Pons (tissue), 1 donor: ENCODE data around the gene NRARP.
A peak's percentile ranks its signal among the peaks of the same experiment; 100 is the strongest.

Experiments used
- DNase-seq: peaks from one replicate; pipeline ENCODE4 v3.0.0-alpha.2; 2016; ENCODE audit warnings: low spot score

NRARP gene

DNA sequence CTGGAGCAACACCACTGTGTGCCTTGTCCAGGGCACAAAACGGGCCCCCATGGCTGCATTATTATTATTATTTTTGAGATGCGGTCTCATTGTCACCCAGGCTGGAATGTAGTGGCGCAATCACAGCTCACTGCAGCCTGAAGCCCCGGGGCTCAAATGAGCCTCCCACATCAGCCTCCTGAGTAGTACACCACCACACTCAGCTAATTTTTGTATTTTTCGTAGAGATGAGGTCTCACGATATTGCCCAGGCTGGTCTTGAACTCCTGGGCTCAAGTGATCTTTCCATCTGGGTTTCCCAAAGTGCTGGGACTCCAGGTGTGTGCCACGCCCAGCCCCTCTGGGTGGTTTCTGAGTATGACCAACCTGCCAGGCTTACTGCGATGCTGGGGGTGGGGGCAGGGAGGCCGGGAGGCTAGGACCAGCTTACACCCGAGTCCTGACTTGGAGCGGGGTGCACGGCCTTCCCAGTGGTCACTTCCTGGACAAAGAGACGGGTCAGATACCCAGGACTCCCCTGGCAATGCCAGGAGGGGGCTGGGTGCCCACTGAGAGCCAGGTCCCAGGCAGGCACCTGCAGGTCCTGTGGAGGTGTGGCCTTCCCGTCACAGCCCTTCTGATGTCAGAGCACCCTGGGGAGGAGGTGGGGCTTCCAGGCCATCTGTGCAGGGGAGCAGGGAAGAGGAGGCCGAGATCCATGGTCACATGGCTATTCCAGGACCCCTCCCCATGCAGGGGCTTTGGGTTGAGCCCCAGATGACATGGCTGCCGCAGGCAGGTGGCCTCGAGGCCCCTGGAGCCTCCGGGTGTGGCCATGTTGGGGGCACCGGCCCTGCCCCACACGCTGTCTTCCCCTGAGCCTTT lies 8.3 kb upstream of the NRARP start:
- DNase-seq: no peak

DNA sequence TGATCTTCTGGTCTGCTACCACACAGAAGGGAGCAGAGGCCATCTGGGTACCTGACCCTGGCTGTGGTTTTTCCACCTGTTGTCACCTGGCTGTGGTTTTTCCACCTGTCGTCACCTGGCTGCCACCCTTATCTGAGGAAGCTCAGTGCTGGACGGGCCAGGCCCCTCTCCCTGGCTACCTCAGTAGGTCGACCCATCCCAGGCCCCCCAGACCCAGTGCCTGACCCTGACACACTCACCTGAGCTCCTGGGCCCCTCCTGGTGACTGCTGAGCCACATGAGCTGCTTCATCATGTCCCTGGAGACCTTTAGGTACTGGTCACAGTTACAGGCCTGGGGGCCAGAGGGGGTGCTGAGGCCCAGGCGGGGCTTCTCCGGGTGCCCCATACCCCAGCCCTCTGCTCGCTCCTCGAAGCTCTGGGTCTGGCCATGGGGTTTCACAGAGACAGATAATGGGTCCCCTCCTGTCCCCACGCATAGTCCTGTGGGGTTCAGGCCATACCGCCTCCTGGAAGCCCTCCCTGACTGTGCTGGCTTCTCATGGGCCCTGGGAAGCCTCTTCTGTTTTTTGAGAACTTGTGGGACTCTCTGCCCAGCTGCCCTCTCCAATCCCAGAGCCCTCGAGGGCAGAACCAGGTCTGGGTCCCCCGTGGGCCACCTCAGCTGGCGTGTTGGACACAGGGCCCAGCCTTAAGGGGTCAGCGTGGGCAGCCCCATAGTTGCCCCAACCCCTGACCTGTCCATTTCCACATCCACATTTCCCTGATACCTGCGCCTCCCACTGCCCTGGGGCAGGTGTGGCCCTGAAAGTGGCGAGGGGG lies 7.5 kb upstream of the NRARP start:
- DNase-seq: no peak

DNA sequence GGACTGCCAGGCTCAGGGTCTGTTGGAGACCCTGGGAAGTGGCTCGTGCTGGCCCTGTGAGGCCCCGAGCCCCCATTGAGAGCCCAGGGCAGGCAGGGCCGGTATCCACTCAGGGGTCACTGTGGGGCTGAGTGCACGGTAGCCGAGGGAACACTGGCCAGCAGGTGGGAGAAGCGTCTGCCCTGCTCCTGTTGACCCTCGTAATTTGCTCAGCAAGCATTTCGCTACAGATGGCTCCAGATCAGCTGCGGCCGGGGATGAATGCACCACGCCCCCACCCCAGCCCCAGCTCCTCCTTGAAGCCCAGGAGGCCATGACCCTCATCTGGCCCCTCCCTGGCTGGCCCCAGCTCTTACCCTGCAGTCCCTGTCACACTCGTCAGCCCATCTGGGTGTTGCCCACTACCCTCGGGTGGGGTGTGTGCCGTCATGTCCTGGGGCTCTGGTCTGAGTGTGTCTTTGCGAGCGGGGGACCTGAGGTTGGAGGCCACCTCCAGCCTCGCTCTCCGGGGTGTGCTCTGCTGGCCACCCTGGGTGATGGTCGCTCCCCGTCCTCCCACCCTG lies 6.1 kb upstream of the NRARP start:
- no peak for DNase-seq

DNA sequence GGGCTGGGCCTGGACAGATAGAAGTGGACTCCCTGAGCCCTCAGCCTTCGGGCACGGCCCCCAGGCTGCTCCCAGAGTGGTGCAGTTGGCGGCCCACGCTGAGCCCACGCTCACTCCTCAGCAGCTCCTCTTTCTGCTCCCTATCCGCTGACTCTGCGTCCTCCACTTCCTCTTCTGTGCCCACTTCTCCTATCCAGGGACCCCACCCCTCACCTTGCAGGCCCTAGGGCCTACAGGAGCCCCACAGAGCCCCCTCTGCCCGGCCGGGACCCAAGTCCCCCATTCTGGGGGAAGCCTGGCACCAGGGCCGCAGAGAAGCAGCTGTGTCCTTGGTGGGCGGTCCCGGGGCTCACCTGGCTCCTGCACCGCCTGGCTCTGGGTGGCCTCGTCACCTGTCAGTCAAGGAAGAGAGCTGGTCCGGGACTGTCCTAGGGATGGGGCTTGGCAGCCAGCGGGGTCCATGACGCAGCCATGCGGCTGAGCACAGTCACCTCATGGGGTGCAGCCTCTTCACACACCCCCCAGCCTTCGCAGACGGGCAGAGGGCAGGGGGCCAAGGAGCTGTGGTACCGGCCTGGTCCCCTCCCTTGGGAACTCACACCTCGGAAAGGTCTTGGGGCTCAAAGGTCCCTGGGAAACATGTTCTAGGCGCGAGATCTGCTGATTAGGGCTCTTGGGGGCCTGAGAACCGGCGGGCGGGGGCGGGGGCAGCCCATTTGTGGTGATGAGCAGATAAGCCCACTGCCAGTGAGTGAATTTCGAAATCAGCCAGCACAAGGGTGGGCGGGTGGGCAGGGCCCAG lies 5.4 kb upstream of the NRARP start:
- DNase-seq: no peak

DNA sequence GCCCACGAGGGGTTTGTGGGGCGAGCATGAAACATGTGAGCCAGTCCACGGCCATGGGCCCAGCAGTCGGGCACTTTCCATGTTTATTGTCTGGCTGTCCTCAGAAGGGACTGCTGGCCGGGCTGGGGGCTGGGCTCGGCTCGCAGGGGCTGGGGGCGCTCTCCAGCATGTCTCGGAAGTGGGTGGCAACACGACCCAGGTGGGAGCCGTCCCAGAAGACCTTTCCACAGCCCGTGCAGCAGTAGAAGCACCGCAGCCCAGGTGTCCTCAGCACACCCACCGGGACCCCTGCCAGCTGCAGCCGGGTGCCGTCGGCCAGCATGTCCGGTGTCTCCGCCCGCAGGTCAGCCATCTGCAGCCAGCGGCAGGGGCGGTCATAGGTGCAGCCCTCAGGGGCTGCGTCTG lies 4.8 kb upstream of the NRARP start:
- DNase-seq: no peak

DNA sequence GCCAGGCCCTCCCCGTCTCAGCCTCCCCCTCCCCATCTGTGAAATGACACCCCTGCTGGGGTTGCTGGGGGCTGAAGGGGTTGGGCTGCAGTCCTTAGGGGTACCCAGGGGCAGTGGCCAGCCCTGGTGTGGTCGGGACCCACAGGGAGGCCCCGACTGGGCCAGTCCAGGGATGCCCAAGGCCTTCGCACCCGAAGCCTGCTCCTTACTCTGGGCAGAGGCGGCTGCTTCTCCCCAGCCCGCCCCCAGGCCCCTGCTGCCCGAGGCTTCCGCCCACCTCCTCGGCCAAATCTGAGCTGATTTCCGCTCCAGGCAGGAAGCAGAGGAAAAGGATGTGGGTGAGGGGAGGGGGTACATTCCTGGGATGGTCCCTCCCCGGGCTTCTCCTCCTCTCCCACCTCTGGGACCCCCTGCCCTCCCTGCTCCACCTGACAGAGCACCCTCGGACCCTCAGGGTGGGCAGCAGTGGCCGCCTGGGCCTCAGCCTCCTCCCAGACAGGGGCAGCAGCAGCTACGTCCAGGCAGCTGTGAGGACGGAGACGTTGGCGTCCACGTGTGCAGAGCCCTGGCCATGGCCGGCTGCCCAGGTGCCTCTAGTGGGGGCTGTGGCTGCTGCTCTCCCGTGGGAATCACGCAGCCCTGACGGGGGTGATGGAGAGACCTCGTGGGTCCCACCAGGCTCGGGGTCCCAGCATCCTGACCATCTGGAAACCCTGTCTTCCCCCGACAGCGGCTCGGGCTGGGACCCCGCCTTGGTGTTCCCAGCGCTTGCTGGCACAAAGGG lies 4.2 kb upstream of the NRARP start:
- no peak for DNase-seq

DNA sequence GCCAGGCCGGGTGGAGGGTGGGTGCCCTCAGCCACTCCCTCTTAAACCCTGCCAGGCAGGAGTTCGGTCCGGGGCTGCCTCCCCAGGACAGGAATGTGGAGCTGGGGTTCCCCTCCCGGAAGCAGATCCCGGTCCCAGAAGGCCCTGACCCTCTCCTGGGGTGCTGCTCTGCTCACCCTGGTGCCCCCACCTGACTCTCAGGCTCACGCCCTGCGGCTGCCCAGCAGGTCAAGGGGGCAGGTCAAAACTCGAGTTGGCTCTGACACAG lies 3.7 kb upstream of the NRARP start:
- DNase-seq: no peak

DNA sequence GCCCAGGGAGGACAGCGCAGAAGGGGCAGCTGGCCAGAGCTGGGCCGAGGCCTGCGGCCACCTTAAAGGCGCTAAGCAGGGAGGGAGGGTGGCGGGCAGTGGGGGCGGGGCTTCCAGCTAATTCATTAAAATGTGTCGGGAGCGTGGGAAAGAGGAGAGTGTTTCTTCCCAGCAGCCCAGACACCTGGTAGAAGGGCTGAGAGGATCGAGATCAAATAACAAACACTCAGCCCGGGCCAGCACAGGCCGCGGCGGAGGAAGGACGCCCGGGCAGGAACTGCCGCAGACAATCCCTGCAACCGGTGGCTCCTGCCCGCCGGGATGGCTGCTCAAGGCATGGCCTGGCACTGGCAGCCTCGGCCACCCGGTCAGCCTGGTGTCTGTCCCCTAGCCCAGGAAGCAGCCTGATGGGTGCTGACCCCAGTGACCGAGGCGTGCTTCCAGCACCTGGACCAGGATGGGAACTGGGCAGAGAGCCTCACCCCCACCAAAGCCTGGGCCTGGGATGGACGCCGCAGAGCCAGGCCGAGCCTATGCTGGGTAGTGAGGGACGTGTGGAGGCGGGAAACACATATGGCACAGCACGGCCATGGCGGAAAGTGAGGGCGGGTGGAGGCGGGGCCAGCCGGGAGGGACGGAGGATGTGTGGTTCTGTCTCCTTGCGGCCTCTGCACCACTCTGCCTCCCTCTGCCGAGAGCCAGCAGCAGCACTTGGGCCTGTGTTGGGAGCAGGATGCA lies 3.2 kb upstream of the NRARP start:
- DNase-seq: no peak

DNA sequence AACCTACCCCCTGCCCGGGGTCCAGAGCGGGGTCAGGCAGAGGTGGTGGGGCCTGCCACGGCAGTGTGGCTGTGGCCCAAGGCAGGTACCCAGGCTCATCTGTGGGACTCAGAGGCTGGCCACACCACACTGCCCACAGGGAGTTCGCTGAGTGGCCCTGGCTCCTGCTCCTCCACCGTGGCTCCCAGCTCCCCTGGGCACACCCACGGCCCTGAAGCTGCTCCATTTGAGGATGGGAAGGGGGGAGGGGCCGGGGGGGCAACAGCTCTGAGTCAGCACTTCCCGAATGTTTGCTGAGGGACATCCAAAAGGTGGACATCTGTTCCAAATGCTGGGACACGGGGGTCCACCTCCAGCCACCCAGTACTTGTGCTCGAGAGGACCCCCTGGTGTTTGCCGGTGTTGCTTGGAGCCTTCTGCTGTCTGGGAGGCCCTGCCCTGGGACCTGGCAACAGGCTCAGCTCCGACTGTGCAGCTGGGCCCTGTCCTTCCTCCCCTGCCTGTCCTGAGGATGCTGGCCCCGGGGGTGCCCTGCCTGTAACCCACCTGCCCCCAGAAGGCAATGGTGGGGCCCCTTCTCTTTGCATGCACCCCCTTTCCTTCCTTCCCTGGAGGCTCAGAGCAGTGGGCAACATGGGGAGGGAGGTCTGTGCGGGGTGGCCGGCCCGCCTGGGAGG lies 2.5 kb upstream of the NRARP start:
- DNase-seq: no peak

DNA sequence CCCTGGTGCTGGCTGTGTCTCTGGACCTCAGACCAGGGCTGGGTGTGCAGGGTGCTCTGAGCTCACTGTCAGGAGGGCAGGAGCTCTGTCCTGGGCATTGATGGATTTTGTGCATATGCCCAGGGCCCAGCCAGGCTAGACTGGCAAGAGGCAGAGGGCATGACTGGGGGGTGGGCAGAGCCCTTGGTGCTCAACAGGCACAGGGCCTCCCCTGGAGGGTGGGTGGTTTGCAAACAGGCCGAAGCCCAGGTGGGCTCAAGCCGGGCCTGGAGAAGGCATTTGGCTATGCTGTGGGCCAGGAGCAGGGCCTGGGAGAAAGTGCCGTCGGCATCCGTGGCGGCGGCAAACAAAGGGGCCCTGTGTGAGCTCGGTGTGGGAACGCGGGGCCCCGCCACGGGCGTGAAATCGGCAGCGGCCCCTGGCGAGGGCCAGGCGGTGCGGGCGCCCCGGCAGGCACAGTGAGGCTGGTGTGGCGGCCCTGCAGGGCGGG lies 1.9 kb upstream of the NRARP start:
- no peak for DNase-seq

DNA sequence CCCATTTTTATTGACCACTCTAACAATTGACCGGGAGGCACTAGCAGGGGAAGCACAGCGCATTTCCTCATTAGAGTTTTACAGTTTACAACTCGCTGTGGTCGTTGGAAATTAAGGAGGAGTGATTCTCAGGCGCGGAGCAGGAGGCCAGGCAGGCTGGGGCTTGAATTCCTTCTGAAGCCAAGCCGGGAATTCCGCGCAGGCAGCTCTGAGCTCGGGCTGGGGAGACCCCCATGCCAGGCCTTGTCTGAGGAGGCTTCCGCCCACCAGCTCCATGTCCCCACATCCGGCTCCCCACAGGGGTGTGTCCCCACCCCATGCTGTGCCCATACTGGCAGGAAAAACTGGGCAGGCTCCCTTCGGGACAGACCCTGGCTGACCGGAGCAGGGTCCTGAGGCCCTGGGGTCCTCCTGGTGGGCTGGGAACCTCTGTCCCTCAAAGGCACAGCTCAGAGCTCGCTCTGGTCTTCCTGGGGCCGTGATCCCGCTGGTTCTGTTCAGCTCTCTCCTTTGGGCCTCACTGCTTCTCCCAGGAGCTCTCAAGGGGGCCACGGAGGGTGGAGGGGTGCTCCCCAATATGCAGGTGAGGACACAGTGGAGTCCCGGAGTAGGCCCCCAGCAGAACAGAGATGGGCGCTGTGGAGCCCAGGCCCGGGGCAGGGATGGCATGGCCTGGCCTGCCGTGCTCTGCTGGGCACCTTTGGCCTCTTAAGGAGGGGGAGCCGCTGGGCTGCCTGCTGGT lies 1.3 kb upstream of the NRARP start:
- DNase-seq: no peak

DNA sequence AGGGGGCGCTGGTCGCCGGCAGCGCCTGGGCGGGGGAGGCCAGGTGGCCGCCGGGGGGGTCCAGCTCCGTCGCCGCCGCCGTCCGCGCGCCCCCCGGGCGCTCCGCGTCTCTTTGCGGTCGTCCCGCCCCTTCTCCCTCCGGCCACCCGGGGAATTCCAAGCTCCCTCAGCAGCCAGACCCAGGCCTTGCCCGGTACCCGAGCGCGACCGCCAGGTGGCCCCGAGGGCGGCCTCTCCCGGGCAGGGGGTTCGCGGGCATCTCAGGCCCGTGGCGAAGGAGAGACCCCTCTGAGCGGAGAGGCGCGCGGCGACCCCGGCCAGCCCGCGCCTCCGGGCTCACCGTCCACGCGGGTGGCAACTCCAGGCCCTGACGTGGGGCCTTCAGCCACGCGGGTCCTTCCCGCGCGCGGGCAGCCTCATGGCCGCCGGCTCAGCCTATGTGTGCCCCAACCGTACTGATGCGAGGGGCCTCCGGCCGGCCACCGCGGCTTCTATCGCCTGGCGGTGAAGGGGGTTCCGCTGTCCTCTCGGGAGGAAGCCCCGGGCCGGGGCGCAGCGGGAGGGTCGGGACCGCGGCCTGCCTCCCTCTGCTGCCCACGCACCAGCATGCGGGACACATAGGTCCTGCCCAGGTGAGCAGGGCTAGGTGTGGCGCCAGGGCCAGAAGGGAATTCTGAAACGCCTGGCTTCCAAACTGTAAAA lies 529 bp upstream of the NRARP start:
- DNase-seq: no peak

DNA sequence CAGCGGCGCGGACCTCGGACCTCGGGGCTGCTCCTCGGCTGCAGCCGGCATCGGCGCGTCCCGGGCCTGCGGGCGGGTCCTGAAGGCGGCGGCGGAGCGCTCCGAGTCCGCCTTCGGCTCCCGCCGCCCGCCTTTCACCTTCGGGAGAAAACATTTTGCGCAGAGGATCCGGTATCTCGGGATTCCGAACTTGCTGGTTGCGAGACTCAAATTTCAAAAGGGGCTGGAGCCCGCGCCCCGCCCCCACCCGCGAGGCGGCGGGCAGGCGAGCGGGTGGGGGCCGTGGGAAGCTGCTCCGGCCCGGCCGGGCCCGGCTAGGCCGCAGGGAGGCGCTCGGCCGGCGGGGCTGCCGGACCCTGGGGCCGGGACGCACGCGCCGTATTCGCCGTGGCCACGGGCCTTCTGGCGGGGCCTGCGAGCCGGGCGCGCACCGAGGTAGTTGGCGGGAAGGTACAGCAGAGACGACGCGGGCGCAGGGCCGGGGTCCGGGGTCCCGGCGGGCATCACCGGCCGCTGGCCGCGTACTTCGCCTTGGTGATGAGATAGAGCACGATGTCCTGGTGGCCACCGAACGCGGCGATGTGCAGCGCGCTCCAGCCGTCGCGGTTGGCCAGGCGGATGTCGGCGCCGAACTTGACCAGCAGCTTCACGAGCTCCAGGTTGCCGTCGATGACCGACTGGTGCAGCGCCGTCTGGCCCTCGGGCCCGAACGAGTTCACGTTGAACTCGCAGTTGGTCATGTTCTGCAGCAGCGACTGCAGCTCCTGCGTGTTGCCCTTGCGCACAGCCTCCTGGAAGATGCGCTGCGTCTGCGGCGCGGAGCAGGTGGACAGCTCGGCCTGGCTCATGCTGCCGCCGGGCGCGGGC lies 757 bp downstream of the NRARP start:
- no peak for DNase-seq

DNA sequence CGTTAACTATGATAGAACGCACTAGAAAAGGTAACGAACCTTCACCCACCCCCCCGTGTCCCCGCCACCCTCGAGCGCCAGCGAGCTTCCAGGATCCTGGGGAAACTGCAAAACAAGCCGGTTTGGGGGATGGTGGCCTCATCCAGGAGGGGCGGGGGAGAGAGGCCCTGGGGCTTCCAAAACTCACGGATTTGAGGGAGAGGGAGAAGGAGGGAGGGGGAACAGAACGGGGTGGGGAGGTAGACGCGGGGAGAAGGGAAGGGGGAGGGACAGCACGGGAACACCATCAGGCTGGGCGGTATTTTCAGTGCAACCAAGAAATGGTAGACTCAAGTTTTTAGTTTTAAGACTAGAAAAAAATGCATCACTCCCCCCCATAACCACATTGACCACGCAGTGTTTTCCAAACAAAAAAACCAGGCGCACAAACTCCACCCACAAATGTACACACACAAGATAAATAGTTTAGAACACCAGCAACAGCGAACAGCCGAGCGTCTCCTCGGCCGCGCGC lies 1.4 kb downstream of the NRARP start:
- DNase-seq: no peak

DNA sequence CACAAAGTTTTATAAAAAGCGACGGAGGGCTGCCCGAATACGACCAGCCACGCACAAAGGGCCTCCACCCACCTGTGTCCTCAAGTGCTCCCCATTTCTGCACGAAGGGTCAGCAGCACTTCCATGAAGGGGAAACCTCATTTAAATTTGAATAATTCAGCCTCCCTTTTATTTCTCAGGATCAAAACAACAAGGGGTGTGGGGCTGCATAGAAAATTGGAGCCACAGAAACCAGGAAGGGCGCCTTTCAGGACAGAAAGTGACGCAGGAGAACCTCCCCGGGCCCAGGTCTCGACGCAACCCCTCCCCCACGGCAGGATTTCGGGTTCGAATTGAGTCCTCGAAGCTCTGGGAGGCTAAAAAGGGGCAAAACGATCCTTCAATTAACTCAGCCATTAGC lies 2.1 kb downstream of the NRARP start:
- DNase-seq: peak; percentile 28

DNA sequence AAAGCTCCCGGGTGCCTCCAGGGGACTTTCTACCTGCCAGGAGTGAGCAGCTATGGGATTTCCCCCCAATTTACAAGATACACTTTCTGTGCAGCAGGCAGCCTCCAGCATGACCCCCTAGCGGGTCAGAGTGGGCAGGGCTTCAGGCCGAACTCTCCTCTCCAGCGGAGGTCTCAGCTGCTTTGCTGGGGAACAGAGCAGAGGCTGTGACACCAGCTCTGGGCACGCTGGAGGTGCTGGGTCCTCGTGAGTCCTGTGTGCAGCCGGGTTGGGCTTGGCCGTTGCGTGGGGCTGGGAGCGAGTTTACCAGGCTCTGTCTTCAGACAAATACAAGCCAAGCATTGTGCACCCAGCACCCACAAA lies 2.9 kb downstream of the NRARP start:
- no peak for DNase-seq

DNA sequence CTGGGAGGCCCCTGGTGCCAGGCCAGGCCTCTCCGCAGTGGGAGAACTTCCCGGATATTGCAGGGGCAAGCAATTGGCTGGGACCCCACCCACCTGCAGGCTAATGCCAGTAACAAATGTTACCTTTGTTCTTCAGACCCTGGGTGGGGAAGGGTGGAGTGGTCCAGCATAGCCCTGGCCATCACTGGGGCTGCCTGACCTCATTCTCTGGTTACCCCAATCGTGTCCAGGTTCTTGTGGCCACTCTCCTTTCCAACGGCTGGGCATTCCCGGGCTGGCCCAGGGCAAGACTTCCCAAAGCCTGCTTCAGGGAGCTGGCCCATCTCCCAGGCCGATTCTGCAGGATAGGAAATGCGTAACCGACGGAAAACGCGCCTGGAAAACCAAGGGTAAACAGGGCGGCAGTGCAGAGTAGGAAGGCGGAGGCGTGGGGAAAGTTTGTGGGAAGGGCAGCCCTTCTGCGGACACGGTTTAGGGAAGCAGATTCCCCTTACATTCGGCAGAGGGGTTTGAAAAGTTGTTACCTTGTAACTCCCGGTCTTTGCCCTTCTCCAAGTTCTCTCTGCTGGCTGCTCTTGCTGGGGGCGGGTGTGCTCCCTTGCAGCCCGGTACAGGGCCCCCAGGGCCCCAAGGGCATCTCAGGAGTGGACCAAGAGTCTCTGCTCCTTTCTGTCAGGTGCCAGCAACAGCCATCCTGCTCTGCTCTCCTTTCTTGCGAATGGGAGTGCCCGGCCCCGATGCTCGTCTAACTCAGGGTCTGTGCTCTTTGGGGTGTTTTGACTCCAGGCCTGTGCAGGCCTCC lies 3.5 kb downstream of the NRARP start:
- no peak for DNase-seq
